Loucy (cell line): ENCODE data around the gene PON1.

ENCODE experiments used
- H2AFZ ChIP-seq: fragments of 200-600 bp; sonication (generic); 2 replicates; pipeline ENCODE4 v1.6.0; 2016; ENCODE audit warnings: antibody characterized with exemption, mild to moderate bottlenecking, low read length, moderate library complexity
- H3F3A ChIP-seq: fragments of 200-600 bp; 2 replicates; pipeline ENCODE4 v1.6.0; 2016; ENCODE audit warnings: antibody characterized with exemption, low read depth, mild to moderate bottlenecking
- H3K27me3 ChIP-seq: fragments of 200-600 bp; sonication (generic); 2 replicates; pipeline ENCODE4 v1.6.1; 2014; ENCODE audit warnings: low read length, mild to moderate bottlenecking; ENCODE audit not compliant: insufficient read depth, poor library complexity, severe bottlenecking
- H3K36me3 ChIP-seq: fragments of 200-600 bp; sonication (generic); 2 replicates; pipeline ENCODE4 v1.6.1; 2016; ENCODE audit warnings: low read length; ENCODE audit not compliant: insufficient read depth
- H3K4me1 ChIP-seq: fragments of 200-600 bp; sonication (generic); 2 replicates; pipeline ENCODE4 v1.5.1; 2014; ENCODE audit warnings: low read length, mild to moderate bottlenecking; ENCODE audit not compliant: insufficient read depth, poor library complexity, severe bottlenecking
- H3K4me2 ChIP-seq: fragments of 200-600 bp; sonication (generic); 2 replicates; pipeline ENCODE4 v1.6.0; 2014; ENCODE audit warnings: antibody characterized with exemption, low read length, low read depth, mild to moderate bottlenecking; ENCODE audit not compliant: poor library complexity, severe bottlenecking
- H3K4me3 ChIP-seq: fragments of 200-600 bp; sonication (generic); 2 replicates; pipeline ENCODE4 v1.5.1; 2014; ENCODE audit warnings: low read length, mild to moderate bottlenecking, mixed read lengths; ENCODE audit not compliant: poor library complexity, severe bottlenecking
- H3K79me2 ChIP-seq: fragments of 200-600 bp; sonication (generic); 2 replicates; pipeline ENCODE4 v1.6.1; 2014; ENCODE audit warnings: low read length; ENCODE audit not compliant: insufficient read depth
- H3K9ac ChIP-seq: fragments of 200-600 bp; sonication (generic); 2 replicates; pipeline ENCODE4 v1.6.0; 2014; ENCODE audit warnings: mild to moderate bottlenecking, low read depth, low read length, moderate library complexity; ENCODE audit not compliant: poor library complexity, severe bottlenecking
- H3K9me2 ChIP-seq: fragments of 200-600 bp; sonication (generic); replicated peaks from 2 replicates; pipeline ENCODE4 v1.6.1; 2016; ENCODE audit warnings: low read depth, low read length, mixed read lengths
- H3K9me3 ChIP-seq: fragments of 200-600 bp; sonication (generic); 2 replicates; pipeline ENCODE4 v1.6.1; 2014; ENCODE audit warnings: mild to moderate bottlenecking, antibody characterized with exemption, low read length, low read depth; ENCODE audit not compliant: insufficient read depth
- H4K20me1 ChIP-seq: fragments of 200-600 bp; sonication (generic); 2 replicates; pipeline ENCODE4 v1.6.0; 2014; ENCODE audit warnings: antibody characterized with exemption, low read length, mild to moderate bottlenecking; ENCODE audit not compliant: insufficient read depth, poor library complexity, severe bottlenecking
- EZH2phosphoT487 ChIP-seq: fragments of 200-600 bp; IDR thresholded peaks from 2 replicates; pipeline ENCODE4 v1.6.1; 2018; ENCODE audit warnings: antibody characterized with exemption, mild to moderate bottlenecking, moderate library complexity, borderline replicate concordance
- TF ChIP-seq, protein P1 (sequence below): fragments of 200-600 bp; sonication (generic); conservative IDR thresholded peaks from 2 replicates; pipeline ENCODE4 v1.5.1; 2014; ENCODE audit warnings: mild to moderate bottlenecking, antibody characterized with exemption, low read length

Gene PON1

DNA sequence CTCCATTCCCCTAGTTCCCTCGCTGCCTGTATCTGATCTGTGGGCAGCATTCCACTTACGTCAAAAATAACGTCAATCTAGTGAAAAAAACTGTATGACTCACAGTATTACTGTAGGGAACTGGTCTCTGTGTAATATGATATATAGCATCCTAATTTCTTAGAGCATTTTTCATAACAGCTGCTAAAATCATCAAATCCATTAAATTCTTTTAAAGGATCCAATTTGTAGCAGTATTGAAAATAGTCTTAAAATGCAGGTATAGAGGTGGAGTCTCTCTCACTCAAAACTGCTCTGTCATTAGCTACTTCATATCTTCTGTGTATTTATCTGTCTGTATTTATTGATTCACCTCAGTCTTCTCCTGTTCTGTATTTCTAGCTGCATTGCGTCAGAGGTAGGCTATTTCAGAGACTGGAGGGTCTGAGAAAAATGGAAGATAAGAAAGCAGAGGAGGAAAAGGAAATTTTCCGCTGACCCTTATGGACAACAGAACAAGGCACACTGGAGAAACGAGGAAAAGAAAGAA, 59.9 kb downstream of the PON1 start:
- Histone ChIP-seq H3K9me3 (no peaks in the 10 kb centered on the region), H3K9ac (no peak overlapping the region), H3K36me3 (no peaks in the 10 kb centered on the region), H2AFZ (no peak overlapping the region), H3K4me3 (no peak overlapping the region), H3K4me1 (no peaks in the 10 kb centered on the region), H3K27me3 (no peaks in the 10 kb centered on the region), H4K20me1 (no peaks in the 10 kb centered on the region), H3K4me2 (no peak overlapping the region), H3K79me2 (no peaks in the 10 kb centered on the region), H3F3A (no peaks in the 10 kb centered on the region), H3K9me2 (no peaks in the 10 kb centered on the region)
- TF ChIP-seq, protein P1, sequence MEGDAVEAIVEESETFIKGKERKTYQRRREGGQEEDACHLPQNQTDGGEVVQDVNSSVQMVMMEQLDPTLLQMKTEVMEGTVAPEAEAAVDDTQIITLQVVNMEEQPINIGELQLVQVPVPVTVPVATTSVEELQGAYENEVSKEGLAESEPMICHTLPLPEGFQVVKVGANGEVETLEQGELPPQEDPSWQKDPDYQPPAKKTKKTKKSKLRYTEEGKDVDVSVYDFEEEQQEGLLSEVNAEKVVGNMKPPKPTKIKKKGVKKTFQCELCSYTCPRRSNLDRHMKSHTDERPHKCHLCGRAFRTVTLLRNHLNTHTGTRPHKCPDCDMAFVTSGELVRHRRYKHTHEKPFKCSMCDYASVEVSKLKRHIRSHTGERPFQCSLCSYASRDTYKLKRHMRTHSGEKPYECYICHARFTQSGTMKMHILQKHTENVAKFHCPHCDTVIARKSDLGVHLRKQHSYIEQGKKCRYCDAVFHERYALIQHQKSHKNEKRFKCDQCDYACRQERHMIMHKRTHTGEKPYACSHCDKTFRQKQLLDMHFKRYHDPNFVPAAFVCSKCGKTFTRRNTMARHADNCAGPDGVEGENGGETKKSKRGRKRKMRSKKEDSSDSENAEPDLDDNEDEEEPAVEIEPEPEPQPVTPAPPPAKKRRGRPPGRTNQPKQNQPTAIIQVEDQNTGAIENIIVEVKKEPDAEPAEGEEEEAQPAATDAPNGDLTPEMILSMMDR, result no peak
- TF ChIP-seq EZH2phosphoT487, result no peak

DNA sequence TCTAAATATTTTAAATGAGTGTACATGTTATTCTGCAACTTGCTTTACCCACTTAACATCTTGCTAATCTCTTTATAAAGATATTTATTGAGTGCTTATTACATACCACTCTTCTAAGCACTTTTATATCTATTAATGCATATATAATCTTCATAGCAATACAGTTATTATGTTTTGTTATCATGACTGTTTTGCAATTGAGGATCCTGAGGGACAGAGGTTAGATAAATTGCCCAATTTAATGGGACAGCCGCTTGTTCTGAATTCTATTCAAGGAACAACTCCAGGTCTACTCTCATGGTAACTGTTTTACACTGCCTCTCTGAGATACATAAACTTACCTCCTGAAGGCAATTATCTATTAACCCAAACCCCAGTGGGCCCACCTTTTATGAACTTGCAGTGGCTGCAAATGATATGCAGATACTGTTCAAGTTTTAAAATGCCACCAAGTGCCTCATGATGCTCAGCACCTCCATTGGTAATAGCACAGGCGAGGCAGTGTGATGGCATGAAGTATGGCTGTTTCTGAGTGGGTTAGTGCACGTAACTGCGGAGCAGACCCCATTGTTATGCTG, 60.5 kb downstream of the PON1 start:
- no peak overlapping the region for H2AFZ ChIP-seq
- no peaks in the 10 kb centered on the region for H3K79me2 ChIP-seq
- no peak overlapping the region for H3K4me2 ChIP-seq

GRCh38 chr7:95262875-95263274, 61.5 kb downstream of the PON1 start:
- H3K9ac ChIP-seq, result no peak overlapping the region
- H3K4me3 ChIP-seq, result no peak overlapping the region
- no peaks in the 10 kb centered on the region for H3F3A ChIP-seq
- no peaks in the 10 kb centered on the region for H3K27me3 ChIP-seq
- no peaks in the 10 kb centered on the region for H3K9me2 ChIP-seq
- H3K9me3 ChIP-seq, result no peaks in the 10 kb centered on the region
- H3K36me3 ChIP-seq, result no peaks in the 10 kb centered on the region
- H3K4me1 ChIP-seq, result no peaks in the 10 kb centered on the region
- no peaks in the 10 kb centered on the region for H4K20me1 ChIP-seq
- TF ChIP-seq EZH2phosphoT487, result no peak
- TF ChIP-seq, protein P1, result no peak
- H2AFZ ChIP-seq, result no peak overlapping the region
- no peaks in the 10 kb centered on the region for H3K79me2 ChIP-seq
- H3K4me2 ChIP-seq, result no peak overlapping the region

More for the DNA sequence above, 60.5 kb downstream of the PON1 start:
- no peaks in the 10 kb centered on the region for H3K36me3 ChIP-seq
- H3F3A ChIP-seq, result no peaks in the 10 kb centered on the region
- no peaks in the 10 kb centered on the region for H3K9me3 ChIP-seq
- no peaks in the 10 kb centered on the region for H3K4me1 ChIP-seq
- H3K27me3 ChIP-seq, result no peaks in the 10 kb centered on the region
- no peaks in the 10 kb centered on the region for H3K9me2 ChIP-seq
- no peak overlapping the region for H3K4me3 ChIP-seq
- H4K20me1 ChIP-seq, result no peaks in the 10 kb centered on the region
- no peak overlapping the region for H3K9ac ChIP-seq
- no peak for TF ChIP-seq EZH2phosphoT487
- TF ChIP-seq, protein P1, result no peak
